K562 (cell line): ENCODE measurements around the gene KCNK7. TPM values are rescaled to one million over a fixed set of nuclear protein-coding genes. Genes with fewer than 3 reads are reported as not detected.

ENCODE experiments used
- polyA plus RNA-seq, 8 experiments: library from polyadenylated mRNA; depleted of rRNA in 4 of 8; stranded (reverse) in 5 of 8; unstranded in 3 of 8; fragments of >200 nt; fragmentation: Nextera tagmentation in 2 of 8; fragmentation: Illumina TruSeq in 1 of 8; extraction: Ambion mirVana in 2 of 8; extraction: Trizol in 1 of 8; gene quantifications; 2 replicates each; pipeline versions ENCODE4 v1.2.1 to v1.2.3, GENCODE V29; 2011 to 2014; ENCODE audit warnings: inconsistent platforms in 1 of 8, missing spikeins in 1 of 8
- total RNA-seq, 7 experiments: library from RNA; depleted of rRNA in 6 of 7; stranded (reverse); fragments of >200 nt in 6 of 7; fragmentation: Illumina TruSeq in 2 of 7; extraction: Trizol in 2 of 7; gene quantifications; 2 replicates each; pipeline versions ENCODE4 v1.2.1 to v1.2.3, GENCODE V29; 2011 to 2021; ENCODE audit warnings: low replicate concordance in 1 of 7
- TF ChIP-seq, protein P1 (sequence below): fragments of 450-650 bp; IDR thresholded peaks from 2 replicates; pipeline ENCODE4 v1.6.1; 2016; ENCODE audit warnings: mild to moderate bottlenecking, moderate library complexity

The KCNK7 gene
- total and polyA plus RNA-seq, 9 of the 15 experiments (the other 6 are each of a cell fraction or from before 2014, with no cell fraction given), result 0.07 to 0.40 TPM; not detected in 7

DNA sequence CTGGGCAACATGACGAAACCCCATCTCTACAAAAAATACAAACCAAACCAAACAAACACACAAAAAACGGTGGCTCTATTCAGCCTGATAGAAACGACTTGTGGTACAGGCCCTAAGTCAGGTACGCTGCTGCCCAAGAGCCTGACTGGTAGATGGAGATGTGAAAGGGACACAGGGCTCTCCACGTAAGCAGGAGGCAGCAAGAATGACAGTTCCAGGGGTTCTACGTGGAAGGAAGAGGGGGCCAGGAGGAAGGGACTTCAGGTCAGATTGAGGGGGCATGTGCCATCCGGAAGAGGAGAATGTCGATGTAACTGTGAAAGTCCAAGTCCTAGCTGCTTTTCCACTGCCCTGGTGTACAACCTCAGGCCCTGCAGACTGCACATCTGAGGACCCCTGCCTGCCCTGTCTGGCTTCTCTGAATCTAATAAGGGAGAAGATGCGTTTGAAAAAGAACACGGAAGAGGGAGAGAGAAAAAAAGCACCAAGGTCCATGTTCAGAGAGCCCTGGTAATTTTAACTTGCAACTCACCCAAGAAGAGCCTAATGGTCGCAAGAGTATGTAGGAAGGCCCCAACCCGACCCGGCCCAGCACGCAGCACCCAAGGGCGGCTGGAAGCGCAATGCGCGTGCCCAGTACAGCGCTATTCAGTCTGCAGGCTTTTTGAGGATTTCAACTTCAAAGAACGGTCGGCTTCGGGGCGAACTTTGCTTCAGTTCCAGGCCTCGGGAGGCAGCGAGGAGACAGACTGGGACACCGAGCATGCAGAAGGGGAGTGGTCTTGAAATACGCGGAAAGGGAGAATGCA, 26.2 kb downstream of the KCNK7 start (continued):
- TF ChIP-seq, protein P1, sequence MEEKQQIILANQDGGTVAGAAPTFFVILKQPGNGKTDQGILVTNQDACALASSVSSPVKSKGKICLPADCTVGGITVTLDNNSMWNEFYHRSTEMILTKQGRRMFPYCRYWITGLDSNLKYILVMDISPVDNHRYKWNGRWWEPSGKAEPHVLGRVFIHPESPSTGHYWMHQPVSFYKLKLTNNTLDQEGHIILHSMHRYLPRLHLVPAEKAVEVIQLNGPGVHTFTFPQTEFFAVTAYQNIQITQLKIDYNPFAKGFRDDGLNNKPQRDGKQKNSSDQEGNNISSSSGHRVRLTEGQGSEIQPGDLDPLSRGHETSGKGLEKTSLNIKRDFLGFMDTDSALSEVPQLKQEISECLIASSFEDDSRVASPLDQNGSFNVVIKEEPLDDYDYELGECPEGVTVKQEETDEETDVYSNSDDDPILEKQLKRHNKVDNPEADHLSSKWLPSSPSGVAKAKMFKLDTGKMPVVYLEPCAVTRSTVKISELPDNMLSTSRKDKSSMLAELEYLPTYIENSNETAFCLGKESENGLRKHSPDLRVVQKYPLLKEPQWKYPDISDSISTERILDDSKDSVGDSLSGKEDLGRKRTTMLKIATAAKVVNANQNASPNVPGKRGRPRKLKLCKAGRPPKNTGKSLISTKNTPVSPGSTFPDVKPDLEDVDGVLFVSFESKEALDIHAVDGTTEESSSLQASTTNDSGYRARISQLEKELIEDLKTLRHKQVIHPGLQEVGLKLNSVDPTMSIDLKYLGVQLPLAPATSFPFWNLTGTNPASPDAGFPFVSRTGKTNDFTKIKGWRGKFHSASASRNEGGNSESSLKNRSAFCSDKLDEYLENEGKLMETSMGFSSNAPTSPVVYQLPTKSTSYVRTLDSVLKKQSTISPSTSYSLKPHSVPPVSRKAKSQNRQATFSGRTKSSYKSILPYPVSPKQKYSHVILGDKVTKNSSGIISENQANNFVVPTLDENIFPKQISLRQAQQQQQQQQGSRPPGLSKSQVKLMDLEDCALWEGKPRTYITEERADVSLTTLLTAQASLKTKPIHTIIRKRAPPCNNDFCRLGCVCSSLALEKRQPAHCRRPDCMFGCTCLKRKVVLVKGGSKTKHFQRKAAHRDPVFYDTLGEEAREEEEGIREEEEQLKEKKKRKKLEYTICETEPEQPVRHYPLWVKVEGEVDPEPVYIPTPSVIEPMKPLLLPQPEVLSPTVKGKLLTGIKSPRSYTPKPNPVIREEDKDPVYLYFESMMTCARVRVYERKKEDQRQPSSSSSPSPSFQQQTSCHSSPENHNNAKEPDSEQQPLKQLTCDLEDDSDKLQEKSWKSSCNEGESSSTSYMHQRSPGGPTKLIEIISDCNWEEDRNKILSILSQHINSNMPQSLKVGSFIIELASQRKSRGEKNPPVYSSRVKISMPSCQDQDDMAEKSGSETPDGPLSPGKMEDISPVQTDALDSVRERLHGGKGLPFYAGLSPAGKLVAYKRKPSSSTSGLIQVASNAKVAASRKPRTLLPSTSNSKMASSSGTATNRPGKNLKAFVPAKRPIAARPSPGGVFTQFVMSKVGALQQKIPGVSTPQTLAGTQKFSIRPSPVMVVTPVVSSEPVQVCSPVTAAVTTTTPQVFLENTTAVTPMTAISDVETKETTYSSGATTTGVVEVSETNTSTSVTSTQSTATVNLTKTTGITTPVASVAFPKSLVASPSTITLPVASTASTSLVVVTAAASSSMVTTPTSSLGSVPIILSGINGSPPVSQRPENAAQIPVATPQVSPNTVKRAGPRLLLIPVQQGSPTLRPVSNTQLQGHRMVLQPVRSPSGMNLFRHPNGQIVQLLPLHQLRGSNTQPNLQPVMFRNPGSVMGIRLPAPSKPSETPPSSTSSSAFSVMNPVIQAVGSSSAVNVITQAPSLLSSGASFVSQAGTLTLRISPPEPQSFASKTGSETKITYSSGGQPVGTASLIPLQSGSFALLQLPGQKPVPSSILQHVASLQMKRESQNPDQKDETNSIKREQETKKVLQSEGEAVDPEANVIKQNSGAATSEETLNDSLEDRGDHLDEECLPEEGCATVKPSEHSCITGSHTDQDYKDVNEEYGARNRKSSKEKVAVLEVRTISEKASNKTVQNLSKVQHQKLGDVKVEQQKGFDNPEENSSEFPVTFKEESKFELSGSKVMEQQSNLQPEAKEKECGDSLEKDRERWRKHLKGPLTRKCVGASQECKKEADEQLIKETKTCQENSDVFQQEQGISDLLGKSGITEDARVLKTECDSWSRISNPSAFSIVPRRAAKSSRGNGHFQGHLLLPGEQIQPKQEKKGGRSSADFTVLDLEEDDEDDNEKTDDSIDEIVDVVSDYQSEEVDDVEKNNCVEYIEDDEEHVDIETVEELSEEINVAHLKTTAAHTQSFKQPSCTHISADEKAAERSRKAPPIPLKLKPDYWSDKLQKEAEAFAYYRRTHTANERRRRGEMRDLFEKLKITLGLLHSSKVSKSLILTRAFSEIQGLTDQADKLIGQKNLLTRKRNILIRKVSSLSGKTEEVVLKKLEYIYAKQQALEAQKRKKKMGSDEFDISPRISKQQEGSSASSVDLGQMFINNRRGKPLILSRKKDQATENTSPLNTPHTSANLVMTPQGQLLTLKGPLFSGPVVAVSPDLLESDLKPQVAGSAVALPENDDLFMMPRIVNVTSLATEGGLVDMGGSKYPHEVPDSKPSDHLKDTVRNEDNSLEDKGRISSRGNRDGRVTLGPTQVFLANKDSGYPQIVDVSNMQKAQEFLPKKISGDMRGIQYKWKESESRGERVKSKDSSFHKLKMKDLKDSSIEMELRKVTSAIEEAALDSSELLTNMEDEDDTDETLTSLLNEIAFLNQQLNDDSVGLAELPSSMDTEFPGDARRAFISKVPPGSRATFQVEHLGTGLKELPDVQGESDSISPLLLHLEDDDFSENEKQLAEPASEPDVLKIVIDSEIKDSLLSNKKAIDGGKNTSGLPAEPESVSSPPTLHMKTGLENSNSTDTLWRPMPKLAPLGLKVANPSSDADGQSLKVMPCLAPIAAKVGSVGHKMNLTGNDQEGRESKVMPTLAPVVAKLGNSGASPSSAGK, result peak; percentile 91
